Cardiac septum (tissue), 1 donor: ENCODE data around the gene MAP7D1. TPM values are rescaled to one million over a fixed set of nuclear protein-coding genes. Genes with fewer than 3 reads are reported as not detected.
"Not testable (repeated sequence)": the region's sequence is repeated elsewhere in the genome, so short reads cannot be mapped to it uniquely, and the experiment has no call there.

Source experiments
- DNase-seq: peaks from one replicate; pipeline ENCODE4 v3.0.0-alpha.2; 2020; ENCODE audit warnings: low spot score
- intact Hi-C: fragments of 100-400 bp; cut with DNase I; formaldehyde crosslinking; loops from one replicate; pipeline ENCODE4 v1.14.0; 2022
- total RNA-seq: library from RNA; stranded (reverse); fragmentation: NEBNext Ultra II Directional; extraction: Animal tissue kit (Norgen Biotek cat#: 25700); gene quantifications from one replicate; pipeline ENCODE4 v1.2.1, GENCODE V29; 2021
- donor health status: DM: no; HTN: no; CAD: no.

The MAP7D1 gene
- total RNA-seq, 1 donor from 2014 or later = 262 TPM

GRCh38 chr1:36182734-36183133, 26.8 kb downstream of the MAP7D1 start:
- no peak for DNase-seq
- intact Hi-C loops = no loop called here

GRCh38 chr1:36183309-36183856, 27.4 kb downstream of the MAP7D1 start:
- intact Hi-C loops = no loop called here

GRCh38 chr1:36187800-36188593, 32.0 kb downstream of the MAP7D1 start:
- intact Hi-C loops = loop anchor here (1.0 to 2.0 kb wide), 2 partner anchors 39 to 89 kb away; partner anchors contain the start of gene TRAPPC3
- DNase-seq = peak; percentile 93

More at GRCh38 chr1:36183309-36183856, 27.4 kb downstream of the MAP7D1 start:
- DNase-seq = no peak

GRCh38 chr1:36196805-36197204, 40.8 kb downstream of the MAP7D1 start:
- DNase-seq, intact Hi-C loops: not testable (repeated sequence)

GRCh38 chr1:36198641-36199040, 42.7 kb downstream of the MAP7D1 start:
- DNase-seq = no peak
- intact Hi-C loops = no loop called here

- intact Hi-C loops = no loop called here
- no peak for DNase-seq
Measured at GRCh38 chr1:36199934-36200741, 44.2 kb downstream of the MAP7D1 start.

GRCh38 chr1:36203027-36203553, 47.1 kb downstream of the MAP7D1 start:
- intact Hi-C loops = no loop called here
- DNase-seq = no peak

- intact Hi-C loops = no loop called here
- DNase-seq = peak; percentile 85
Measured at GRCh38 chr1:36203554-36204346, 47.8 kb downstream of the MAP7D1 start.

GRCh38 chr1:36204347-36204909, 48.5 kb downstream of the MAP7D1 start:
- intact Hi-C loops = no loop called here

GRCh38 chr1:36206323-36206858, 50.4 kb downstream of the MAP7D1 start:
- intact Hi-C loops = no loop called here

More at GRCh38 chr1:36204347-36204909, 48.5 kb downstream of the MAP7D1 start:
- DNase-seq = no peak

GRCh38 chr1:36207339-36207738, 51.4 kb downstream of the MAP7D1 start:
- intact Hi-C loops = no loop called here
- no peak for DNase-seq

More at GRCh38 chr1:36206323-36206858, 50.4 kb downstream of the MAP7D1 start:
- no peak for DNase-seq

GRCh38 chr1:36208978-36209703, 53.2 kb downstream of the MAP7D1 start:
- no peak for DNase-seq
- intact Hi-C loops = no loop called here

- DNase-seq = no peak
- intact Hi-C loops = no loop called here
Measured at GRCh38 chr1:36211307-36211706, 55.3 kb downstream of the MAP7D1 start.

GRCh38 chr1:36211841-36212240, 55.9 kb downstream of the MAP7D1 start:
- no peak for DNase-seq
- intact Hi-C loops = no loop called here

GRCh38 chr1:36212782-36213181, 56.8 kb downstream of the MAP7D1 start:
- DNase-seq = no peak
- intact Hi-C loops = no loop called here

GRCh38 chr1:36217670-36218069, 61.7 kb downstream of the MAP7D1 start:
- intact Hi-C loops = loop anchor here (2.0 to 5.0 kb wide), 2 partner anchors 69 to 120 kb away; partner anchors contain the start of gene TRAPPC3
- no peak for DNase-seq

GRCh38 chr1:36221901-36222300, 65.9 kb downstream of the MAP7D1 start:
- intact Hi-C loops, DNase-seq: not testable (repeated sequence)
